HUES48 (cell line): Measurements from ENCODE around the gene UGT1A6.
"Not testable (repeated sequence)": the region's sequence is repeated elsewhere in the genome, so short reads cannot be mapped to it uniquely, and the experiment has no call there.

ENCODE experiments used
- H3K27ac ChIP-seq: one replicate; pipeline ENCODE4 v1.7.0; 2013; ENCODE audit warnings: low read depth, low read length, inconsistent platforms
- H3K27me3 ChIP-seq: 2 replicates; pipeline ENCODE4 v1.6.1; 2013; ENCODE audit warnings: mild to moderate bottlenecking, low read length; ENCODE audit not compliant: control insufficient read depth, insufficient read depth
- H3K36me3 ChIP-seq: 2 replicates; pipeline ENCODE4 v1.6.1; 2013; ENCODE audit warnings: low read length; ENCODE audit not compliant: control insufficient read depth, insufficient read depth
- H3K4me1 ChIP-seq: 2 replicates; pipeline ENCODE4 v1.6.1; 2013; ENCODE audit warnings: mild to moderate bottlenecking, low read length; ENCODE audit not compliant: control insufficient read depth, insufficient read depth
- H3K4me3 ChIP-seq: 2 replicates; pipeline ENCODE4 v1.5.1; 2013; ENCODE audit warnings: mild to moderate bottlenecking, low read depth, low read length
- H3K9ac ChIP-seq: 2 replicates; pipeline ENCODE4 v1.6.1; 2013; ENCODE audit warnings: mild to moderate bottlenecking, low read depth, low read length, moderate library complexity
- H3K9me3 ChIP-seq: 2 replicates; pipeline ENCODE4 v1.6.1; 2013; ENCODE audit warnings: low read length; ENCODE audit not compliant: control insufficient read depth, insufficient read depth

The UGT1A6 gene

DNA sequence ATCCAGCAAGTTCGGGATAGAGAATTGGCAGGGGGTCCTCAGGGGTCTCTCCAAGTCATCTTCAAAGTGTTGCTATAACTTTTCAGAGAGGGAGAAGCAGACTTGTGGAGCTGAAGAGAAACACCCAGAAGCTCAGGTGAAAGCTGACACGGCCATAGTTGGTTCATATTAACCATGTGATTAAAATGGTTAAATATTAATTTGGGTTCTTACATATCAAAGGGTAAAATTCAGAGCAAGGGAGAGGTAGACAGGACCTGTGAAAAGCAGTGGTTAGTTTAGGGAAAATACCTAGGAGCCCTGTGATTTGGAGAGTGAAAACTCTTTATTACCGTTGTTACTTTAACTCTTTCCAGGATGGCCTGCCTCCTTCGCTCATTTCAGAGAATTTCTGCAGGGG lies at the start of gene UGT1A6:
Gene UGT1A6, plus strand, starts transcription at position 243 of the 400 bp plus-strand sequence. Its CDS starts 115 bp downstream, at position 358.
- Histone ChIP-seq H3K27me3 (no peaks in the 10 kb centered on the region), H3K9me3 (no peaks in the 10 kb centered on the region), H3K4me3 (no peak within 1 kb of the TSS), H3K27ac (no peak within 1 kb of the TSS), H3K4me1 (peaks cover 3% of the 10 kb centered on the region; the same call in 1 of the 2 replicates), H3K9ac (no peak within 1 kb of the TSS), H3K36me3 (no peaks in the 10 kb centered on the region)

- no peak overlapping the region for H3K27ac ChIP-seq
- no peak overlapping the region for H3K4me3 ChIP-seq
- no peaks in the 10 kb centered on the region for H3K4me1 ChIP-seq
- no peaks in the 10 kb centered on the region for H3K27me3 ChIP-seq
- no peaks in the 10 kb centered on the region for H3K36me3 ChIP-seq
- H3K9ac ChIP-seq = no peak overlapping the region
- H3K9me3 ChIP-seq = peaks cover 25% of the 10 kb centered on the region
These were observed 49.6 kb upstream of the UGT1A6 start for GRCh38 chr2:233643128-233643527.

DNA sequence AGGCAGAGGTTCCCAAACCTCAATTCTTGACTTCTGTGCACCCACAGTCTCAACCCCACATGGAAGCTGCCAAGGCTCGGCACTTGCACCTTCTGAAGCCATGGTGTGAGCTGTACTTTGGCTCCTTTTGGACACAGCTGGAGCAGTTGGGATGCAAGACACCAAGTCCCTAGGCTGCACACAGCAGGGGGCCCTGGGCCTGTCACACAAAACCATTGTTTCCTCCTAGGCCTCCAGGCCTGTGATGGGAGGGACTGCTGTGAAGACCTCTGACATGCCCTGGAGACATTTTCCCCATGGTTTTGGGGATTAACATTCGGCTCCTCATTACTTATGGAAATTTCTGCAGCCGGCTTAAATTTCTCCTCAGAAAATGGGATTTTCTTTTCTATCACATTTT lies 46.7 kb upstream of the UGT1A6 start:
- H3K4me1 ChIP-seq, H3K27ac ChIP-seq, H3K9ac ChIP-seq, H3K27me3 ChIP-seq, H3K4me3 ChIP-seq, H3K36me3 ChIP-seq: not testable (repeated sequence)
- H3K9me3 ChIP-seq = peaks cover 28% of the 10 kb centered on the region

GRCh38 chr2:233650981-233651380 lies 41.7 kb upstream of the UGT1A6 start:
- peaks cover 13% of the 10 kb centered on the region; the same call in 1 of the 2 replicates for H3K9me3 ChIP-seq
- H3K27ac ChIP-seq = no peak overlapping the region
- no peaks in the 10 kb centered on the region for H3K27me3 ChIP-seq
- H3K4me3 ChIP-seq = no peak overlapping the region
- no peaks in the 10 kb centered on the region for H3K36me3 ChIP-seq
- H3K9ac ChIP-seq = no peak overlapping the region
- H3K4me1 ChIP-seq = no peaks in the 10 kb centered on the region

- Histone ChIP-seq H3K27ac (no peak overlapping the region), H3K9me3 (peaks cover 9% of the 10 kb centered on the region; the same call in 1 of the 2 replicates), H3K4me3 (no peak overlapping the region), H3K9ac (no peak overlapping the region), H3K27me3 (no peaks in the 10 kb centered on the region), H3K4me1 (no peaks in the 10 kb centered on the region), H3K36me3 (no peaks in the 10 kb centered on the region)
These were observed 41.3 kb upstream of the UGT1A6 start for GRCh38 chr2:233651430-233651829.

DNA sequence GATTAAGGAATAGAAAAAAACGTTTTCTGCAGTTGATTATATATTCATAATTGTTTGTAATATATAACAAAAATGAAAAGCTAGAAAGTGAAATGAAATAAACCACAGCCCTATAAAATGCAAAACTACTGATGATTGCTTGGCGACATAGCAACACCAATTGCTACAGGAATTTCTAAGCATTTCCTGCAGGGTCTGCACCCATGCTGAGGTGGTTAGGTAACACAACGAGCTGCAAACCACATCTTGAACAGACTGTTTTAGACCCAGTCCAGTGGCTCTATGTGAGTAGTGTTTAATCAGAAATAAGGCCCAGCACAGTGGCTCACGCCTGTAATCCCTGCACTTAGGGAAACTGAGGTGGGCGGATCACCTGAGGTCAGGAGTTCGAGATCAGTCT lies 38.2 kb upstream of the UGT1A6 start:
- no peak overlapping the region for H3K27ac ChIP-seq
- no peaks in the 10 kb centered on the region for H3K4me1 ChIP-seq
- H3K27me3 ChIP-seq = no peaks in the 10 kb centered on the region
- H3K4me3 ChIP-seq = no peak overlapping the region
- no peaks in the 10 kb centered on the region for H3K36me3 ChIP-seq
- H3K9ac ChIP-seq = no peak overlapping the region
- H3K9me3 ChIP-seq = peaks cover 2% of the 10 kb centered on the region; the same call in 1 of the 2 replicates

- no peaks in the 10 kb centered on the region for H3K9me3 ChIP-seq
- H3K4me3 ChIP-seq = no peak overlapping the region
- H3K4me1 ChIP-seq = no peaks in the 10 kb centered on the region
- H3K27ac ChIP-seq = no peak overlapping the region
- H3K27me3 ChIP-seq = no peaks in the 10 kb centered on the region
- H3K36me3 ChIP-seq = no peaks in the 10 kb centered on the region
- no peak overlapping the region for H3K9ac ChIP-seq
These were observed 37.6 kb upstream of the UGT1A6 start for GRCh38 chr2:233655043-233655442.

- not testable (repeated sequence) for H3K27me3 ChIP-seq, H3K9ac ChIP-seq, H3K4me3 ChIP-seq, H3K27ac ChIP-seq, H3K4me1 ChIP-seq, H3K9me3 ChIP-seq, H3K36me3 ChIP-seq
These were observed 36.7 kb upstream of the UGT1A6 start for GRCh38 chr2:233655943-233656342.

DNA sequence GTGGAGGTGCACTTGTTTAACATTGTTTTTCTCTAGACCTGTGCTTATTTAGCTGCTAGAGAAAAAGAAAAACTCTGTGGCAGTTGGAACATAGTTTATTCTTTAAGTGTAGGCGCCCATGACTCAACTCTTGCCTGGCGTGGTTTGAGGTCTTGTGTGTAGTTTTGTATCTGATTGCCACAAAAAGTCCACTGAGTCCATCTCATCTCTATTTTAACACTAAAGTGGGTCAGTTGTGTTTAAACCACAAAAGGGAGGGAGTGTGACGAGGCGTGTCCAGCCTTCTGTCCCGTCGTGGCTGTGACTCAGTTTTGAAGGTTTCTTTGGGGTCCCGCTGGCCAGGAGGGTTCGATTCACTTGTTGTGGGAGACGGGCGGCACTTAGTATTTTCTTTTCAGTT lies 36.2 kb upstream of the UGT1A6 start:
- H3K4me1 ChIP-seq = no peaks in the 10 kb centered on the region
- H3K27me3 ChIP-seq = no peaks in the 10 kb centered on the region
- H3K27ac ChIP-seq = no peak overlapping the region
- H3K36me3 ChIP-seq = no peaks in the 10 kb centered on the region
- H3K9me3 ChIP-seq = no peaks in the 10 kb centered on the region
- no peak overlapping the region for H3K9ac ChIP-seq
- H3K4me3 ChIP-seq = no peak overlapping the region

GRCh38 chr2:233658610-233659009 lies 34.1 kb upstream of the UGT1A6 start:
- no peak overlapping the region for H3K4me3 ChIP-seq
- H3K9me3 ChIP-seq = no peaks in the 10 kb centered on the region
- no peaks in the 10 kb centered on the region for H3K27me3 ChIP-seq
- H3K27ac ChIP-seq = no peak overlapping the region
- no peak overlapping the region for H3K9ac ChIP-seq
- H3K36me3 ChIP-seq = no peaks in the 10 kb centered on the region
- no peaks in the 10 kb centered on the region for H3K4me1 ChIP-seq

DNA sequence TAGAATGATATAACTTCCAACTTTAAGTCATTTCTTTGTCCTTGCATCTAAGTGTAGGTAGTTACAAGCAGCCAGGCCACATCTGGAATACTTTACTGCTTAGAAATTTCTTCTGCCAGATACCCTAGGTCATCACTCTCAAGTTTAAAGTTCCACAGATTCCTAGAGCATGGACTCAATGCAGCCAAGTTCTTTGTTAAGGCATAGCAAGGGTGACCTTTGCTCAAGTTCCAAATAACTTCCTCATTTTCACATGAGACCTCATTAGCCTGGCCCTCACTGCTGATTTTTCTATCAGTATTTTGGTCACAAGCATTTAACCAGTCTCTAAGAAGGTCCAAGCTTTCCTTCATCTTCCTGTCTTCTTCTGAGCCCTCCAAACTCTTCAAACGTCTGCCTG lies 28.8 kb upstream of the UGT1A6 start:
- peaks cover 3% of the 10 kb centered on the region; the same call in 1 of the 2 replicates for H3K9me3 ChIP-seq
- H3K4me1 ChIP-seq = no peaks in the 10 kb centered on the region
- H3K9ac ChIP-seq = no peak overlapping the region
- no peak overlapping the region for H3K4me3 ChIP-seq
- H3K27ac ChIP-seq = no peak overlapping the region
- no peaks in the 10 kb centered on the region for H3K27me3 ChIP-seq
- H3K36me3 ChIP-seq = no peaks in the 10 kb centered on the region
